Keratinocyte (primary cell): ENCODE results near the gene CD207. TPM values are rescaled to one million over a fixed set of nuclear protein-coding genes. Genes with fewer than 3 reads are reported as not detected.

Experiments
- DNase-seq: peaks from one replicate; pipeline ENCODE4 v3.0.0-alpha.2; 2011; ENCODE audit warnings: low read depth, missing footprints, low spot score
- FAIRE-seq: peaks from 2 replicates; lab custom pipeline; 2011; peaks lifted over from hg19 to GRCh38; lab: Jason Lieb, UNC
- H2AFZ ChIP-seq: 2 replicates; pipeline ENCODE4 v1.6.0; 2012; ENCODE audit warnings: low read length, control low read depth, inconsistent platforms; ENCODE audit not compliant: control insufficient read depth
- H3K27ac ChIP-seq: 2 replicates; pipeline ENCODE4 v1.5.1; 2011; ENCODE audit warnings: low read length; ENCODE audit not compliant: control insufficient read depth, insufficient read depth
- H3K27me3 ChIP-seq: 3 replicates; pipeline ENCODE4 v1.6.0; 2011; ENCODE audit warnings: low read length; ENCODE audit not compliant: control insufficient read depth, insufficient read depth; ENCODE audit errors: extremely low read depth
- H3K36me3 ChIP-seq, 2 experiments: 2 replicates in 1 of 2; 3 replicates in 1 of 2; pipeline ENCODE4 v1.5.1; 2011; ENCODE audit warnings: low read length in 2 of 2, mild to moderate bottlenecking in 1 of 2; ENCODE audit not compliant: control insufficient read depth in 2 of 2, insufficient read depth in 2 of 2; ENCODE audit errors: extremely low read depth in 1 of 2
- H3K4me1 ChIP-seq: 3 replicates; pipeline ENCODE4 v1.5.1; 2011; ENCODE audit warnings: low read length; ENCODE audit not compliant: control insufficient read depth, insufficient read depth; ENCODE audit errors: extremely low read depth
- H3K4me2 ChIP-seq: 3 replicates; pipeline ENCODE4 v1.6.0; 2011; ENCODE audit warnings: low read depth, low read length; ENCODE audit not compliant: control insufficient read depth, insufficient read depth; ENCODE audit errors: extremely low read depth
- H3K4me3 ChIP-seq, 3 experiments: fragments of 200-600 bp in 1 of 3; sonication (generic) in 1 of 3; 2 replicates in 2 of 3; 3 replicates in 1 of 3; pipeline ENCODE4 v1.5.1; 2011 to 2016; ENCODE audit warnings: low read length in 3 of 3, mild to moderate bottlenecking in 3 of 3, control low read depth in 2 of 3, inconsistent platforms in 1 of 3, low read depth in 1 of 3, mixed read lengths in 1 of 3, mixed run types in 1 of 3, moderate library complexity in 1 of 3; ENCODE audit not compliant: control insufficient read depth in 2 of 3, insufficient read depth in 2 of 3; ENCODE audit errors: extremely low read depth in 1 of 3
- H3K79me2 ChIP-seq: 2 replicates; pipeline ENCODE4 v1.6.0; 2012; ENCODE audit warnings: low read length; ENCODE audit not compliant: control insufficient read depth, insufficient read depth
- H3K9ac ChIP-seq: 3 replicates; pipeline ENCODE4 v1.6.0; 2011; ENCODE audit warnings: low read length; ENCODE audit not compliant: control insufficient read depth, insufficient read depth; ENCODE audit errors: extremely low read depth
- H3K9me1 ChIP-seq: 3 replicates; pipeline ENCODE4 v1.6.0; 2011; ENCODE audit warnings: low read length; ENCODE audit not compliant: control insufficient read depth, insufficient read depth; ENCODE audit errors: extremely low read depth
- H3K9me3 ChIP-seq: 2 replicates; pipeline ENCODE4 v1.5.1; 2012; ENCODE audit warnings: low read depth, low read length; ENCODE audit not compliant: control insufficient read depth
- H4K20me1 ChIP-seq: 3 replicates; pipeline ENCODE4 v1.6.0; 2011; ENCODE audit warnings: low read length; ENCODE audit not compliant: control insufficient read depth, insufficient read depth; ENCODE audit errors: extremely low read depth
- EZH2 ChIP-seq: IDR thresholded peaks from one replicate; pipeline ENCODE4 v1.6.1; 2012; ENCODE audit warnings: inconsistent platforms, mild to moderate bottlenecking, low read length, moderate library complexity
- dilution Hi-C: fragments of 300-500 bp; cut with MboI; formaldehyde crosslinking; loops from one replicate; pipeline ENCODE4 v1.7.0; 2020; ENCODE audit warnings: low sequenced_read_pairs; ENCODE audit not compliant: extremely low pct_ligation_motif_present
- polyA plus RNA-seq, 5 experiments: library from polyadenylated mRNA; depleted of rRNA in 3 of 5; stranded (reverse) in 3 of 5; stranded (forward) in 1 of 5; unstranded in 1 of 5; fragments of >200 nt; gene quantifications; 1 replicate in 1 of 5; 2 replicates in 3 of 5; 3 replicates in 1 of 5; pipeline versions ENCODE4 v1.2.1 to v1.2.3, GENCODE V29; 2011 to 2012; ENCODE audit warnings: missing spikeins in 2 of 5, low read depth in 1 of 5, low replicate concordance in 1 of 5
- TF ChIP-seq, protein P1 (sequence below), 3 experiments: IDR thresholded peaks in 1 of 3; conservative IDR thresholded peaks in 1 of 3; optimal IDR thresholded peaks in 1 of 3; 2 replicates in 2 of 3; 3 replicates in 1 of 3; pipeline versions ENCODE3 to v1.5.1; 2011; ENCODE audit warnings: low read length in 3 of 3, mild to moderate bottlenecking in 3 of 3, moderate library complexity in 2 of 3, control low read depth in 1 of 3, inconsistent platforms in 1 of 3; ENCODE audit not compliant: insufficient read depth in 2 of 3; ENCODE audit errors: extremely low read depth in 1 of 3

CD207 gene
- polyA plus RNA-seq, 1 donor (not counting 4 experiments of a cell fraction or from before 2014, with no cell fraction given): not detected

DNA sequence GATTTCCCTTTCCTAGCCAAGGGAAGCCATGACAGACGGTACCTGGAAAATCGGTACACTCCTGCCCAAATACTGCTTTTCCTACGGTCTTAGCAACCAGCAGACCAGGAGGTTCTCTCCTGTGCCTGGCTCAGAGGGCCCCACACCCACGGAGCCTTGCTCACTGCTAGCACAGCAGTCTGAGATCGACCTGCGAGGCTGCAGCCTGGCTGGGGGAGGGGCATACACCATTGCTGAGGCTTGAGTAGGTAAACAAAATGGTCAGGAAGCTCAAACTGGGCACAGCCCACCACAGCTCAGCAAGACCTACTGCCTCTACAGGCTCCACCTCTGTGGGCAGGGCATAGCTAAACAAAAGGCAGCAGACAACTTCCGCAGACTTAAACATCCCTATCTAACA is 6.8 kb upstream of the CD207 start:
- dilution Hi-C loops: no loop called here
- Histone ChIP-seq H3K27ac (no peak overlapping the region), H3K4me1 (no peaks in the 10 kb centered on the region), H3K9me3 (no peaks in the 10 kb centered on the region), H3K27me3 (peaks cover 4% of the 10 kb centered on the region), H3K9me1 (no peaks in the 10 kb centered on the region), H4K20me1 (no peaks in the 10 kb centered on the region), H3K4me2 (no peak overlapping the region), H2AFZ (no peak overlapping the region), H3K9ac (no peak overlapping the region), H3K36me3 (no peaks in the 10 kb centered on the region), H3K4me3 (no peak overlapping the region), H3K79me2 (no peaks in the 10 kb centered on the region)
- TF ChIP-seq, protein P1, sequence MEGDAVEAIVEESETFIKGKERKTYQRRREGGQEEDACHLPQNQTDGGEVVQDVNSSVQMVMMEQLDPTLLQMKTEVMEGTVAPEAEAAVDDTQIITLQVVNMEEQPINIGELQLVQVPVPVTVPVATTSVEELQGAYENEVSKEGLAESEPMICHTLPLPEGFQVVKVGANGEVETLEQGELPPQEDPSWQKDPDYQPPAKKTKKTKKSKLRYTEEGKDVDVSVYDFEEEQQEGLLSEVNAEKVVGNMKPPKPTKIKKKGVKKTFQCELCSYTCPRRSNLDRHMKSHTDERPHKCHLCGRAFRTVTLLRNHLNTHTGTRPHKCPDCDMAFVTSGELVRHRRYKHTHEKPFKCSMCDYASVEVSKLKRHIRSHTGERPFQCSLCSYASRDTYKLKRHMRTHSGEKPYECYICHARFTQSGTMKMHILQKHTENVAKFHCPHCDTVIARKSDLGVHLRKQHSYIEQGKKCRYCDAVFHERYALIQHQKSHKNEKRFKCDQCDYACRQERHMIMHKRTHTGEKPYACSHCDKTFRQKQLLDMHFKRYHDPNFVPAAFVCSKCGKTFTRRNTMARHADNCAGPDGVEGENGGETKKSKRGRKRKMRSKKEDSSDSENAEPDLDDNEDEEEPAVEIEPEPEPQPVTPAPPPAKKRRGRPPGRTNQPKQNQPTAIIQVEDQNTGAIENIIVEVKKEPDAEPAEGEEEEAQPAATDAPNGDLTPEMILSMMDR (optimal IDR thresholded peaks at IDR 0.05 in 1 of 3, IDR thresholded peaks at IDR 0.05 in 1 of 3, conservative IDR thresholded peaks at IDR 0.05 in 1 of 3; ENCODE audit: extremely low read depth in 1 of 3, insufficient read depth in 2 of 3, low read length in 3 of 3): no peak
- no peak for TF ChIP-seq EZH2
- no peak for DNase-seq
- FAIRE-seq: no peak

DNA sequence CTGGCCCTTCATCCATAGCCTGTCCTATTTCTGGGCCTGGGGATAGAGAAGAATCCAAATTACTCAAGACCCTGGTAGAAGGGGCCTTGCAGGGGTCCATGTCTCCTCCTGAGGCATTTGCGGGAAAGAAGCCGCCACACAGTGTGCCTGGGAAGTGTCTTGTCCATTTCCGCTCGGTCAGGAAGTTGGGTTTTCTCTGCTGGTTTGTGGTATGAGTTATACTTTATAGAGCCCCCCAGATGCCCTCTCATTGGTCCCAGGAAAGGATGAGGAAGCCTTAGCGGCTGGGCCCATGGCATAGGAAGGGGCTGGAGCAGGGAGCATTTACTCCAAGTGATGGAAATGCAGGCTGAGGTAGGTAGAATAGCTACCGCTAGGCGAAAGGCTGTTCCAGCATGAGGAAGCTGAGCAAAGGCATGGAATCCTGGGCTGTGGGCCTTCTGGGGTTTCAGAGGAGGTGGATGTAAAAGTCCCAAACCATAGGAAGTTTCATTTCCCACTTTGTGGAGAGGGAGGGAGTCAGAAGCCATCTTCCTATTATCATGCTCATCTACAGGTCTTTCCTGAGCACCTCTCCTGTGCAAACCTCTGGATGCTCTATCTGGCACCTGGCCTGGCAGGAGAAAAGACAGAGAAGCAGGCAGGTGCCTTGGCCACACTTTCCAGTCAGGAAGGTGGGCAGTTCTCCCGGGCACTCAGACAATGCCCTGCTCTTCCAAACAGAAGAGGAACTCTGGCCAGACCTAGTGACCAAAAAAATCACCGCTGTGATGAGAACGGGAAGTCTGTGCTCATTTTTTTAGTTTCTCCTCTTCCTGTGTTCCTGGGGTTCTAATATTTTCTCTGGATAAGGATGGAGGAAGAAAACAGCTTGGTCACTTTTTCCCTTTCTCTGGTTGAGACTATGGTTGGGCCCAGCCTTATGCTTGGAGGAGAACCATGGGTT is 2.6 kb upstream of the CD207 start:
- no peak overlapping the region for H2AFZ ChIP-seq
- dilution Hi-C loops: no loop called here
- no peaks in the 10 kb centered on the region for H3K4me1 ChIP-seq
- H3K36me3 ChIP-seq: no peaks in the 10 kb centered on the region
- peaks cover 15% of the 10 kb centered on the region for H3K27me3 ChIP-seq
- H3K79me2 ChIP-seq: no peaks in the 10 kb centered on the region
- H4K20me1 ChIP-seq: no peaks in the 10 kb centered on the region
- no peaks in the 10 kb centered on the region for H3K9me1 ChIP-seq
- FAIRE-seq (no peak), DNase-seq (no peak)
- H3K9ac ChIP-seq: no peak overlapping the region
- no peaks in the 10 kb centered on the region for H3K9me3 ChIP-seq
- H3K4me2 ChIP-seq: no peak overlapping the region
- no peak overlapping the region for H3K4me3 ChIP-seq
- TF ChIP-seq, protein P1 (optimal IDR thresholded peaks at IDR 0.05 in 1 of 3, IDR thresholded peaks at IDR 0.05 in 1 of 3, conservative IDR thresholded peaks at IDR 0.05 in 1 of 3; ENCODE audit: extremely low read depth in 1 of 3, insufficient read depth in 2 of 3, low read length in 3 of 3): no peak
- TF ChIP-seq EZH2: no peak
- H3K27ac ChIP-seq: no peak overlapping the region
